HCT116 (cell line): ENCODE measurements around the gene RNH1. TPM values are rescaled to one million over a fixed set of nuclear protein-coding genes. Genes with fewer than 3 reads are reported as not detected.

Experiments
- ATAC-seq: fragments of 200-7000 bp; cut with Tn5 transposase; 2 replicates; pipeline ENCODE4 v1.9.1; 2020; ENCODE audit warnings: mild to moderate bottlenecking, moderate library complexity
- BruUV-seq: library from RNA; stranded (reverse); fragments of 400-500 nt; replicated peaks from 2 replicates; lab custom pipeline; 2021; lab: Mats Ljungman, UMichigan
- CTCF ChIA-PET: fragments of 300-600 bp; sonication (Branson Sonifier 250); formaldehyde crosslinking; loops from one replicate; lab custom pipeline; 2021; ENCODE audit warnings: antibody characterized with exemption; lab: Charles Lee
- POLR2A ChIA-PET: fragments of 300-600, 350-600 bp; sonication (Branson Sonifier 250); formaldehyde crosslinking; loops from one replicate; lab custom pipeline; 2021; ENCODE audit warnings: antibody characterized with exemption; lab: Charles Lee
- RAD21 ChIA-PET, 2 experiments: fragments of 300-600 bp; sonication (Branson Sonifier 250); formaldehyde crosslinking; loops; one replicate each; lab custom pipeline; 2023; ENCODE audit warnings: low total read pairs in 2 of 2; ENCODE audit not compliant: uncharacterized antibody in 2 of 2, unreplicated experiment in 2 of 2, low non-redundant PET in 1 of 2; lab: Charles Lee
- DNase-seq: peaks from one replicate; pipeline ENCODE4 v3.0.0-alpha.2; 2010; ENCODE audit warnings: low read depth, low spot score
- H2AFZ ChIP-seq: fragments of 200-600 bp; shearing (Covaris generic), sonication (generic); 2 replicates; pipeline ENCODE4 v1.6.1; 2017; ENCODE audit warnings: low read depth, mixed run types, mixed read lengths, antibody characterized with exemption, low read length; ENCODE audit not compliant: poor library complexity, severe bottlenecking
- H3K27ac ChIP-seq: 2 replicates; pipeline ENCODE4 v1.5.1; 2012; ENCODE audit warnings: low read depth, low read length
- H3K27me3 ChIP-seq: fragments of 200-600 bp; sonication (generic); 2 replicates; pipeline ENCODE4 v1.6.1; 2016; ENCODE audit warnings: mixed run types, low read length, mixed read lengths; ENCODE audit not compliant: insufficient read depth
- H3K36me3 ChIP-seq, 2 experiments: fragments of 200-500 bp in 1 of 2; fragments of 200-600 bp in 1 of 2; sonication (Bioruptor generic) in 1 of 2; sonication (generic) in 1 of 2; 2 replicates each; pipeline versions ENCODE4 v1.5.1 to v1.6.1; 2014 to 2016; ENCODE audit warnings: low read length in 2 of 2, inconsistent platforms in 1 of 2, mixed read lengths in 1 of 2, mixed run types in 1 of 2; ENCODE audit not compliant: insufficient read depth in 2 of 2, control insufficient read depth in 1 of 2
- H3K4me1 ChIP-seq, 2 experiments: fragments of 200-600 bp in 1 of 2; sonication (generic) in 1 of 2; 2 replicates each; pipeline versions ENCODE4 v1.5.1 to v1.6.1; 2012 to 2017; ENCODE audit warnings: low read length in 2 of 2, inconsistent platforms in 1 of 2, mild to moderate bottlenecking in 1 of 2, mixed read lengths in 1 of 2, mixed run types in 1 of 2, moderate library complexity in 1 of 2; ENCODE audit not compliant: insufficient read depth in 2 of 2, control insufficient read depth in 1 of 2
- H3K4me2 ChIP-seq: fragments of 200-600 bp; sonication (generic); 2 replicates; pipeline ENCODE4 v1.6.1; 2017; ENCODE audit warnings: mixed run types, low read length, mixed read lengths
- H3K4me3 ChIP-seq, 2 experiments: fragments of 200-600 bp in 1 of 2; sonication (generic) in 1 of 2; replicated peaks in 1 of 2; 2 replicates each; pipeline ENCODE4 v1.5.1; 2011 to 2016; ENCODE audit warnings: low read length in 2 of 2, control low read depth in 1 of 2, low read depth in 1 of 2, mild to moderate bottlenecking in 1 of 2, mixed read lengths in 1 of 2, mixed run types in 1 of 2
- H3K79me2 ChIP-seq: fragments of 200-600 bp; sonication (generic); 2 replicates; pipeline ENCODE4 v1.6.1; 2017; ENCODE audit warnings: mild to moderate bottlenecking, mixed run types, low read length, moderate library complexity, mixed read lengths; ENCODE audit not compliant: insufficient read depth
- H3K9ac ChIP-seq: fragments of 200-600 bp; sonication (generic); 2 replicates; pipeline ENCODE4 v1.6.1; 2016; ENCODE audit warnings: low read length, mixed read lengths
- H3K9me2 ChIP-seq: fragments of 200-600 bp; sonication (generic), shearing (Covaris generic); 2 replicates; pipeline ENCODE4 v1.6.1; 2017; ENCODE audit warnings: mixed run types, mild to moderate bottlenecking, moderate library complexity; ENCODE audit not compliant: insufficient read depth
- H3K9me3 ChIP-seq, 2 experiments: fragments of 200-500 bp in 1 of 2; fragments of 200-600 bp in 1 of 2; sonication (Bioruptor generic) in 1 of 2; sonication (generic) in 1 of 2; 2 replicates each; pipeline ENCODE4 v1.6.1; 2014 to 2017; ENCODE audit warnings: low read length in 2 of 2, mixed read lengths in 2 of 2, inconsistent platforms in 1 of 2, low read depth in 1 of 2, mild to moderate bottlenecking in 1 of 2, mixed run types in 1 of 2, moderate library complexity in 1 of 2; ENCODE audit not compliant: control insufficient read depth in 1 of 2, insufficient read depth in 1 of 2
- H4K20me1 ChIP-seq: fragments of 200-600 bp; sonication (generic), shearing (Covaris generic); 2 replicates; pipeline ENCODE4 v1.6.1; 2017; ENCODE audit warnings: mixed run types, mild to moderate bottlenecking, moderate library complexity; ENCODE audit not compliant: insufficient read depth
- CBX3 ChIP-seq: IDR thresholded peaks from 2 replicates; pipeline ENCODE4 v1.6.1; 2012; ENCODE audit warnings: low read depth
- CEBPB ChIP-seq: IDR thresholded peaks from 2 replicates; pipeline ENCODE4 v1.6.1; 2012; ENCODE audit warnings: low read depth
- ELF1 ChIP-seq: IDR thresholded peaks from 2 replicates; pipeline ENCODE4 v1.6.1; 2012; ENCODE audit warnings: low read depth, borderline replicate concordance
- EZH2 ChIP-seq: fragments of 200-600 bp; sonication (generic); IDR thresholded peaks from 2 replicates; pipeline ENCODE4 v1.6.1; 2017; ENCODE audit warnings: antibody characterized with exemption, mixed run types
- FOSL1 ChIP-seq: IDR thresholded peaks from 2 replicates; pipeline ENCODE4 v1.6.1; 2012; ENCODE audit warnings: low read depth
- JUND ChIP-seq: IDR thresholded peaks from 2 replicates; pipeline ENCODE4 v1.6.1; 2012
- POLR2A ChIP-seq: IDR thresholded peaks from 2 replicates; pipeline ENCODE4 v1.7.0; 2011; ENCODE audit warnings: borderline replicate concordance; ENCODE audit not compliant: insufficient read depth, insufficient read length; ENCODE audit errors: extremely low read depth
- POLR2AphosphoS5 ChIP-seq: IDR thresholded peaks from 2 replicates; pipeline ENCODE4 v1.6.1; 2011; ENCODE audit warnings: mild to moderate bottlenecking, low read depth, low read length, moderate library complexity
- SIN3A ChIP-seq: IDR thresholded peaks from 2 replicates; pipeline ENCODE4 v1.6.1; 2012; ENCODE audit warnings: low read depth
- TCF7L2 ChIP-seq: IDR thresholded peaks from 2 replicates; pipeline ENCODE4 v1.7.0; 2011; ENCODE audit warnings: borderline replicate concordance, inconsistent platforms; ENCODE audit not compliant: insufficient read depth, insufficient read length; ENCODE audit errors: extremely low read depth
- YY1 ChIP-seq: IDR thresholded peaks from 2 replicates; pipeline ENCODE4 v1.6.1; 2011; ENCODE audit warnings: low read length, low read depth, moderate library complexity, mild to moderate bottlenecking; ENCODE audit not compliant: insufficient replicate concordance; ENCODE audit errors: extremely low read depth
- ZFX ChIP-seq: fragments of 450-650 bp; IDR thresholded peaks from 2 replicates; pipeline ENCODE4 v1.6.1; 2017
- ZNF274 ChIP-seq: fragments of 200-500 bp; sonication (Bioruptor generic); IDR thresholded peaks from 2 replicates; pipeline ENCODE4 v1.6.1; 2014; ENCODE audit warnings: mild to moderate bottlenecking, low read depth, low read length, inconsistent platforms
- intact Hi-C: fragments of 100-400 bp; cut with micrococcal nuclease; formaldehyde crosslinking; loops from 2 replicates; pipeline ENCODE4 v1.10.0; 2022
- total RNA-seq: library from RNA; stranded (reverse); gene quantifications from one replicate; pipeline ENCODE4 v1.2.1, GENCODE V29; 2021; ENCODE audit not compliant: unreplicated experiment
- TF ChIP-seq, protein P1 (sequence below): IDR thresholded peaks from 2 replicates; pipeline ENCODE4 v1.6.1; 2011; ENCODE audit warnings: mild to moderate bottlenecking, low read length, moderate library complexity; ENCODE audit not compliant: insufficient replicate concordance; ENCODE audit errors: extremely low read depth
- TF ChIP-seq, protein P2 (sequence below): IDR thresholded peaks from 2 replicates; pipeline ENCODE4 v1.6.1; 2012
- TF ChIP-seq, protein P3 (sequence below), 3 experiments: fragments of 200-600 bp in 1 of 3; sonication (generic) in 1 of 3; IDR thresholded peaks in 2 of 3; conservative IDR thresholded peaks in 1 of 3; 2 replicates each; pipeline ENCODE4 v1.5.1; 2012 to 2017; ENCODE audit warnings: low read depth in 2 of 3, low read length in 2 of 3, antibody characterized with exemption in 1 of 3, borderline replicate concordance in 1 of 3, control low read depth in 1 of 3, mild to moderate bottlenecking in 1 of 3, mixed read lengths in 1 of 3, mixed run types in 1 of 3, moderate library complexity in 1 of 3; ENCODE audit not compliant: insufficient read depth in 1 of 3
- TF ChIP-seq, protein P4 (sequence below): IDR thresholded peaks from 2 replicates; pipeline ENCODE4 v1.6.1; 2012

The RNH1 gene
- total RNA-seq, 1 experiment from 2014 or later: 120 TPM

DNA sequence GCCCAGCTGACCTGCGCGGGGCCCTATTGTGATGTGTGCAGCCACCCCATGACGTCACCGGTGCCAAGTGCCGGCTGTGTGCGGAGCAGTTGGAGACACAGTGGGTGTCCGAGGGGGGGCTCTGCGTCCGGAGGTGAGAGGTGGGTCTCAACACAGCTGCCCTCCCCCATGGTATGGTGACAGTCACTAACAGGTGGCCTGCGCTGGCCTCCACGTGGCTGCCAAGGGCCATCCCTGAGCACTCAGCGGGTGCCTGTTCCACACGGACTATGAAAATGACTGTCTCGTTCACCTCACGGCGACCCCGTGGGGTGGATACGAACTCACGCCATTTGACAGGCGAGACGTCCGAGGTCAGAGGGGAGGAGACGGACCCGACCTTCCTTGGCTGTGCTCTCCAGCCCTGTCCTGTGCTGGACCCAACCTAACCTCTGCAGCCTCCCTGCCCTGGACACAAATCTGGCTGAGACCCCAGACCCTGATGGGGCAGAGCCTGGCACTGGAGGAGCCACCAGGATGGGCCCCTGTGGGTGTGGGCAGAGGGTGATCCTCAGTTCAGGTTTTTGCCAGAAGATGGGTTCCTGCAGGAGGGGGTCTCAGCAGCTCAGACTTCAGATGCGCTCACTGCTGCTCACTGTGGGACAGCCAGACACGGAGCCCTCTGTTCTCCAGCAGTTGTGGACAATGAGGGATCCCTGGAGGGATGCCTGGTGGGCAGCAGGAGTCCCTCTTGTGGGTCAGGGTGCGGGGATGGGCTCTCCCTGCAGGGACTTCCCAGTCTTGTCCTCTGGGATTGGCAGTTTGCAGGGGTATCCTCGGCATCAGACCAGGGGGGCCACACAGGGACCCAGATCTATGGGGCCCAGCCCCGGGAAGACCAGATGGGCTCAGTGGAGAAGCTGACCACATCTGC lies 22.0 kb upstream of the RNH1 start:
- Histone ChIP-seq H3K4me2 (no peak overlapping the region), H3K9ac (no peak overlapping the region), H3K4me1 (peaks cover 4% of the 10 kb centered on the region in 2 experiments; a peak in 3 of 4 replicates), H2AFZ (no peak overlapping the region), H3K36me3 (peaks cover 0 to 26% of the 10 kb centered on the region in 2 experiments; a peak in 2 of 4 replicates), H4K20me1 (no peaks in the 10 kb centered on the region), H3K9me2 (no peaks in the 10 kb centered on the region), H3K9me3 (no peaks in the 10 kb centered on the region), H3K4me3 (no peak overlapping the region), H3K27ac (no peak overlapping the region), H3K79me2 (peaks cover 17% of the 10 kb centered on the region; the same call in 1 of the 2 replicates), H3K27me3 (no peaks in the 10 kb centered on the region)
- ATAC-seq (peak; percentile 16), DNase-seq (no peak)
- intact Hi-C loops: no loop called here
- BruUV-seq: no TSS peak
- POLR2A ChIA-PET: no interaction called here
- no peak for TF ChIP-seq POLR2AphosphoS5
- TF ChIP-seq ZNF274: no peak
- TF ChIP-seq, protein P1, sequence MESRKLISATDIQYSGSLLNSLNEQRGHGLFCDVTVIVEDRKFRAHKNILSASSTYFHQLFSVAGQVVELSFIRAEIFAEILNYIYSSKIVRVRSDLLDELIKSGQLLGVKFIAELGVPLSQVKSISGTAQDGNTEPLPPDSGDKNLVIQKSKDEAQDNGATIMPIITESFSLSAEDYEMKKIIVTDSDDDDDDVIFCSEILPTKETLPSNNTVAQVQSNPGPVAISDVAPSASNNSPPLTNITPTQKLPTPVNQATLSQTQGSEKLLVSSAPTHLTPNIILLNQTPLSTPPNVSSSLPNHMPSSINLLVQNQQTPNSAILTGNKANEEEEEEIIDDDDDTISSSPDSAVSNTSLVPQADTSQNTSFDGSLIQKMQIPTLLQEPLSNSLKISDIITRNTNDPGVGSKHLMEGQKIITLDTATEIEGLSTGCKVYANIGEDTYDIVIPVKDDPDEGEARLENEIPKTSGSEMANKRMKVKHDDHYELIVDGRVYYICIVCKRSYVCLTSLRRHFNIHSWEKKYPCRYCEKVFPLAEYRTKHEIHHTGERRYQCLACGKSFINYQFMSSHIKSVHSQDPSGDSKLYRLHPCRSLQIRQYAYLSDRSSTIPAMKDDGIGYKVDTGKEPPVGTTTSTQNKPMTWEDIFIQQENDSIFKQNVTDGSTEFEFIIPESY: no peak
- TF ChIP-seq YY1: no peak
- TF ChIP-seq CBX3: no peak
- TF ChIP-seq SIN3A: no peak
- TF ChIP-seq TCF7L2: no peak
- TF ChIP-seq EZH2: no peak
- TF ChIP-seq, protein P2, sequence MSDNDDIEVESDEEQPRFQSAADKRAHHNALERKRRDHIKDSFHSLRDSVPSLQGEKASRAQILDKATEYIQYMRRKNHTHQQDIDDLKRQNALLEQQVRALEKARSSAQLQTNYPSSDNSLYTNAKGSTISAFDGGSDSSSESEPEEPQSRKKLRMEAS: no peak
- no peak for TF ChIP-seq CEBPB
- TF ChIP-seq ELF1: no peak
- TF ChIP-seq JUND: no peak
- TF ChIP-seq, protein P3, sequence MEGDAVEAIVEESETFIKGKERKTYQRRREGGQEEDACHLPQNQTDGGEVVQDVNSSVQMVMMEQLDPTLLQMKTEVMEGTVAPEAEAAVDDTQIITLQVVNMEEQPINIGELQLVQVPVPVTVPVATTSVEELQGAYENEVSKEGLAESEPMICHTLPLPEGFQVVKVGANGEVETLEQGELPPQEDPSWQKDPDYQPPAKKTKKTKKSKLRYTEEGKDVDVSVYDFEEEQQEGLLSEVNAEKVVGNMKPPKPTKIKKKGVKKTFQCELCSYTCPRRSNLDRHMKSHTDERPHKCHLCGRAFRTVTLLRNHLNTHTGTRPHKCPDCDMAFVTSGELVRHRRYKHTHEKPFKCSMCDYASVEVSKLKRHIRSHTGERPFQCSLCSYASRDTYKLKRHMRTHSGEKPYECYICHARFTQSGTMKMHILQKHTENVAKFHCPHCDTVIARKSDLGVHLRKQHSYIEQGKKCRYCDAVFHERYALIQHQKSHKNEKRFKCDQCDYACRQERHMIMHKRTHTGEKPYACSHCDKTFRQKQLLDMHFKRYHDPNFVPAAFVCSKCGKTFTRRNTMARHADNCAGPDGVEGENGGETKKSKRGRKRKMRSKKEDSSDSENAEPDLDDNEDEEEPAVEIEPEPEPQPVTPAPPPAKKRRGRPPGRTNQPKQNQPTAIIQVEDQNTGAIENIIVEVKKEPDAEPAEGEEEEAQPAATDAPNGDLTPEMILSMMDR (IDR thresholded peaks at IDR 0.05 in 2 of 3, conservative IDR thresholded peaks at IDR 0.05 in 1 of 3; ENCODE audit: borderline replicate concordance in 1 of 3, insufficient read depth in 1 of 3, low read depth in 2 of 3, low read length in 2 of 3): no peak
- no peak for TF ChIP-seq ZFX
- no peak for TF ChIP-seq FOSL1
- no peak for TF ChIP-seq POLR2A
- TF ChIP-seq, protein P4, sequence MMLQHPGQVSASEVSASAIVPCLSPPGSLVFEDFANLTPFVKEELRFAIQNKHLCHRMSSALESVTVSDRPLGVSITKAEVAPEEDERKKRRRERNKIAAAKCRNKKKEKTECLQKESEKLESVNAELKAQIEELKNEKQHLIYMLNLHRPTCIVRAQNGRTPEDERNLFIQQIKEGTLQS: no peak
- RAD21 ChIA-PET: no interaction called here
- CTCF ChIA-PET: no interaction called here
